Neural crest cell (in vitro differentiated cells): ENCODE data around the gene PCNX3. TPM values are rescaled to one million over a fixed set of nuclear protein-coding genes. Genes with fewer than 3 reads are reported as not detected.
A peak's percentile ranks its signal among the peaks of the same experiment; 100 is the strongest.
"Not testable (repeated sequence)": the region's sequence is repeated elsewhere in the genome, so short reads cannot be mapped to it uniquely, and the experiment has no call there.

Source experiments
- DNase-seq: peaks from one replicate; pipeline ENCODE4 v3.0.0; 2021; ENCODE audit warnings: low read depth, mixed read lengths, low spot score
- H3K27ac Mint-ChIP-seq: one replicate; pipeline ENCODE4 v1.8.0; 2021; ENCODE audit warnings: mild to moderate bottlenecking, mixed read lengths; ENCODE audit not compliant: unreplicated experiment
- H3K27me3 Mint-ChIP-seq: 2 replicates; pipeline ENCODE4 v1.8.0; 2021; ENCODE audit warnings: low read depth, mild to moderate bottlenecking, mixed read lengths
- H3K36me3 Mint-ChIP-seq: 2 replicates; pipeline ENCODE4 v1.8.0; 2021; ENCODE audit warnings: low read depth, mild to moderate bottlenecking, mixed read lengths
- H3K4me1 Mint-ChIP-seq: 2 replicates; pipeline ENCODE4 v1.8.0; 2021; ENCODE audit warnings: mixed read lengths
- H3K4me3 Mint-ChIP-seq: one replicate; pipeline ENCODE4 v1.8.0; 2021; ENCODE audit warnings: mild to moderate bottlenecking, mixed read lengths
- H3K9me3 Mint-ChIP-seq: 2 replicates; pipeline ENCODE4 v1.8.0; 2021; ENCODE audit warnings: mixed read lengths
- total RNA-seq: library from RNA; stranded (reverse); gene quantifications from 2 replicates; pipeline ENCODE4 v1.2.1, GENCODE V29; 2021
- TF ChIP-seq, protein P1 (sequence below): fragments of 200-600 bp; sonication (generic); conservative IDR thresholded peaks from 2 replicates; pipeline ENCODE4 v1.5.0; 2021; ENCODE audit warnings: antibody characterized with exemption, mild to moderate bottlenecking

PCNX3 gene
- total RNA-seq, 1 donor from 2014 or later = 58.2 TPM

DNA sequence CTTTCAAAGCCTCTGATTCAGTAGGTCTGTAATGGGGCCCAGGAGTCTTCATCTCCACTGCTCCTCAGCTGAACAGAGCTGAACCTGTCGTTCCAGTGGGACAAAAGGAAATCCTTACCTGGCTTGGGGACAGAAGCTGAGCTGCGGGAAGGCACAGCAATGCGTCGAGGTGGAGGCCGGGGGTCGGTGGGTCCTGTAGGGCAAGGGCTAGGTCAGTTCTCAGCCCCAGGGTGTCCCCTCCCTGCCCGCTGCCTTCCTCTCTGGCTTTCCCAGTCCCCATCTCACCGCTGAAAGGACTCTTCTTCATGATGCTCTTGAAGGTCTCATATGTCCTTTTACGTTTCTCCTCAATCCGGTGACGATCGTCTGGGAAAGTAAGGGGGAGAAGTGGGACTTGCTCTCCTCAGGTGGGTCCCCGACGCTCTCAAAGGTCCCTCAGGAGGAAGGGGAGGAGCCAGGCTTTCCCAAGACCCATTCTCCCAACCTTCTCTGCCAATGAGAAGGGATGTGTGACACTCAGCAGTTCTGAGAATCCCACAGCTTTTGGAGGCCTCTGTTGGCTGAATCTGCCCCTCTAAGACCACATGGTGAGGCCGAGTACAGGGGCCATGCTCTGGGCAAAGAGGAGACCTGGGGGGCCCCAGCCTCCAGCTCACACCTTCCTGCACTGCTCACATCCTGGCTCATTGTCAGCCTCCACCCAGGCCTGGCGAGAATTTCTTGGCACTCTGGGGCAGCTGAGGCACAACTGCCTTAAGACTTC lies 40.2 kb downstream of the PCNX3 start:
- Mint-ChIP-seq H3K4me3 (peak overlapping the region; percentile 71), H3K36me3 (peaks cover 20% of the 10 kb centered on the region), H3K4me1 (peaks cover 26% of the 10 kb centered on the region), H3K27ac (no peak overlapping the region), H3K9me3 (no peaks in the 10 kb centered on the region), H3K27me3 (peaks cover 4% of the 10 kb centered on the region)
- no peak for DNase-seq
- TF ChIP-seq, protein P1, sequence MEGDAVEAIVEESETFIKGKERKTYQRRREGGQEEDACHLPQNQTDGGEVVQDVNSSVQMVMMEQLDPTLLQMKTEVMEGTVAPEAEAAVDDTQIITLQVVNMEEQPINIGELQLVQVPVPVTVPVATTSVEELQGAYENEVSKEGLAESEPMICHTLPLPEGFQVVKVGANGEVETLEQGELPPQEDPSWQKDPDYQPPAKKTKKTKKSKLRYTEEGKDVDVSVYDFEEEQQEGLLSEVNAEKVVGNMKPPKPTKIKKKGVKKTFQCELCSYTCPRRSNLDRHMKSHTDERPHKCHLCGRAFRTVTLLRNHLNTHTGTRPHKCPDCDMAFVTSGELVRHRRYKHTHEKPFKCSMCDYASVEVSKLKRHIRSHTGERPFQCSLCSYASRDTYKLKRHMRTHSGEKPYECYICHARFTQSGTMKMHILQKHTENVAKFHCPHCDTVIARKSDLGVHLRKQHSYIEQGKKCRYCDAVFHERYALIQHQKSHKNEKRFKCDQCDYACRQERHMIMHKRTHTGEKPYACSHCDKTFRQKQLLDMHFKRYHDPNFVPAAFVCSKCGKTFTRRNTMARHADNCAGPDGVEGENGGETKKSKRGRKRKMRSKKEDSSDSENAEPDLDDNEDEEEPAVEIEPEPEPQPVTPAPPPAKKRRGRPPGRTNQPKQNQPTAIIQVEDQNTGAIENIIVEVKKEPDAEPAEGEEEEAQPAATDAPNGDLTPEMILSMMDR = no peak

- peaks cover 20% of the 10 kb centered on the region for H3K36me3 Mint-ChIP-seq
Observed at GRCh38 chr11:65657426-65657825, 41.9 kb downstream of the PCNX3 start.

DNA sequence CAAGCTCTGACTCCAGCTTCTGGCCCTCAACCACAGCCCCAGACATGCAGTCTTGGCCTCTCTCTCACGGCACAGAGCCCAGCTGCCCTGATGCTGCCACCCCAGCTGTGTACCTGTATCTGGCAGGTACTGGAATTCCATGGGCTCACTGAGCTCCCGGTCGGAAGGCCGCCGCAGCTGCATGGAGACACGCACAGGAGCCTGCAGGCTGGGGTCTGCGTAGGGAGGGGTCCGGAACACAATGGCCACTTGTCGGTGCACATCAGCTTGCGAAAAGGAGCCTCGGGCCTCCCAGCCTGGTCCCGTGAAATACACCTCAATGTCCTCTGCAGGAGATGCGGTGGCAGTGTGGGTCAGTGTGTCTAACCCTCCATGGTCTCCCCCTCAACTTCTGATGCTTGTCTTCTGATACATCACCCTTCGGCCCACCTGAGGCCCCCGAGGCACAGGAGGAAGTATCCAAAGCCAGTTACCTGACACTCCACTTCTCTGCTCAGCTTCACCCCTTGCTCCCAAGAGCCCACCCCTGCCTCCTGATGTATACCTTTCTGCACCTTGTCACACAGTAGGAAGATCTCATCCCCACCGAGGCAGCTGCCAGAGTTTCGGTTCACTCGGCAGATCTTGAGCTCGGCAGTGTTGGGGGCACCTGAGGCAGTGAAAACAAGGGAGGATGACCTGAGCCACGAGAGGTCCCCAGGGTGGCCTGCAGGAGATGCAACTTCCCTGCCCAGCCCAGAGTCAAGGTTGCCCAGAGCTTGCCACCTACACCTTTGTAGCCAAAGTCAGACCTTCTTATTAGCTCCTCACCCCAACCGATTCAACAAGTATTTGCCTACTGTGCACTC lies 42.8 kb downstream of the PCNX3 start:
- Mint-ChIP-seq H3K4me3 (peak overlapping the region; percentile 76), H3K27ac (no peak overlapping the region), H3K9me3 (no peaks in the 10 kb centered on the region), H3K36me3 (peaks cover 20% of the 10 kb centered on the region), H3K4me1 (peaks cover 5% of the 10 kb centered on the region), H3K27me3 (no peaks in the 10 kb centered on the region)
- no peak for DNase-seq
- TF ChIP-seq, protein P1 = no peak

More at GRCh38 chr11:65657426-65657825, 41.9 kb downstream of the PCNX3 start:
- H3K4me1 Mint-ChIP-seq = peaks cover 14% of the 10 kb centered on the region
- no peak overlapping the region for H3K27ac Mint-ChIP-seq
- H3K4me3 Mint-ChIP-seq = no peak overlapping the region
- H3K27me3 Mint-ChIP-seq = peaks cover 2% of the 10 kb centered on the region
- DNase-seq = no peak
- TF ChIP-seq, protein P1 = no peak
- H3K9me3 Mint-ChIP-seq = no peaks in the 10 kb centered on the region

GRCh38 chr11:65660038-65660437 lies 44.5 kb downstream of the PCNX3 start:
- Mint-ChIP-seq H3K36me3 (peaks cover 18% of the 10 kb centered on the region), H3K27ac (peak overlapping the region; percentile 50), H3K27me3 (no peaks in the 10 kb centered on the region), H3K4me1 (peaks cover 6% of the 10 kb centered on the region), H3K9me3 (no peaks in the 10 kb centered on the region), H3K4me3 (peak overlapping the region; percentile 76)
- TF ChIP-seq, protein P1 = no peak
- no peak for DNase-seq

GRCh38 chr11:65660908-65661307 lies 45.3 kb downstream of the PCNX3 start:
- H3K4me1 Mint-ChIP-seq, DNase-seq, H3K9me3 Mint-ChIP-seq, H3K27me3 Mint-ChIP-seq, H3K27ac Mint-ChIP-seq: not testable (repeated sequence)
- Mint-ChIP-seq H3K36me3 (peaks cover 16% of the 10 kb centered on the region), H3K4me3 (peak overlapping the region; percentile 88)
